A549 (cell line): ENCODE results near the gene LARGE2. TPM values are rescaled to one million over a fixed set of nuclear protein-coding genes. Genes with fewer than 3 reads are reported as not detected.

Source experiments
- ATAC-seq, 2 experiments: fragments of 200-7000 bp in 1 of 2; fragments of >200 bp in 1 of 2; cut with Nextera tagmentation in 1 of 2; cut with Tn5 transposase in 1 of 2; 3 replicates each; pipeline versions ENCODE4 v1.8.0 to v1.9.1; 2018 to 2020; ENCODE audit warnings: mild to moderate bottlenecking in 1 of 2, moderate library complexity in 1 of 2
- CTCF ChIA-PET: fragments of 300-600 bp; sonication (Branson Sonifier 250); formaldehyde crosslinking; extraction: SDS; loops from one replicate; lab custom pipeline; 2021; ENCODE audit warnings: antibody characterized with exemption, inconsistent platforms; lab: Yijun Ruan, JAX
- POLR2A ChIA-PET: fragments of 350-600 bp; formaldehyde crosslinking; extraction: SDS; loops from one replicate; lab custom pipeline; 2021; ENCODE audit warnings: antibody characterized with exemption, inconsistent platforms; lab: Yijun Ruan, JAX
- DNase-seq, 2 experiments: peaks; one replicate each; pipeline versions ENCODE4 v3.0.0 to v3.0.0-alpha.2; 2011 to 2016; ENCODE audit warnings: low read depth in 1 of 2, low spot score in 1 of 2
- FAIRE-seq: peaks from 2 replicates; lab custom pipeline; 2011; peaks lifted over from hg19 to GRCh38; lab: Jason Lieb, UNC
- H3K27ac ChIP-seq, 2 experiments: fragments of >200 bp; sonication (Bioruptor Twin); formaldehyde crosslinking; 3 replicates each; pipeline ENCODE4 v1.5.1; 2016 to 2017
- H3K4me1 ChIP-seq: fragments of >200 bp; sonication (Bioruptor Twin); formaldehyde crosslinking; 3 replicates; pipeline ENCODE4 v1.6.1; 2016
- H3K4me2 ChIP-seq: fragments of >200 bp; sonication (Bioruptor Twin); formaldehyde crosslinking; 3 replicates; pipeline ENCODE4 v1.6.1; 2016
- H3K4me3 ChIP-seq: fragments of >200 bp; sonication (Bioruptor Twin); formaldehyde crosslinking; 3 replicates; pipeline ENCODE4 v1.5.1; 2016
- H3K9me3 ChIP-seq: fragments of >200 bp; sonication (Bioruptor Twin); formaldehyde crosslinking; 3 replicates; pipeline ENCODE4 v1.6.1; 2016
- BCL3 ChIP-seq: fragments of >200 bp; sonication (Bioruptor Twin); formaldehyde crosslinking; IDR thresholded peaks from 3 replicates; pipeline ENCODE4 v1.6.1; 2016
- BHLHE40 ChIP-seq: IDR thresholded peaks from 2 replicates; pipeline ENCODE4 v1.6.1; 2012; ENCODE audit warnings: low read depth, low read length, inconsistent platforms
- CBX2 ChIP-seq: fragments of 200-600 bp; sonication (generic); IDR thresholded peaks from 2 replicates; pipeline ENCODE4 v1.6.1; 2016; ENCODE audit warnings: low read depth, mild to moderate bottlenecking, borderline replicate concordance
- CTCF ChIP-seq: fragments of >200 bp; sonication (Bioruptor Twin); formaldehyde crosslinking; IDR thresholded peaks from 3 replicates; pipeline ENCODE4 v1.5.1; 2016
- EP300 ChIP-seq, 2 experiments: fragments of >200 bp; sonication (Bioruptor Twin); formaldehyde crosslinking; IDR thresholded peaks; 2 replicates in 1 of 2; 3 replicates in 1 of 2; pipeline ENCODE4 v1.6.1; 2016 to 2017
- FOSB ChIP-seq: fragments of 250-450 bp; sonication (Bioruptor Pico); IDR thresholded peaks from 2 replicates; pipeline ENCODE4 v1.5.0; 2020; ENCODE audit warnings: mild to moderate bottlenecking, moderate library complexity
- FOXS1 ChIP-seq: fragments of 250-450 bp; sonication (Bioruptor Pico); IDR thresholded peaks from 2 replicates; pipeline ENCODE4 v1.5.0; 2020; ENCODE audit warnings: mild to moderate bottlenecking, moderate library complexity
- HEYL ChIP-seq: fragments of 250-450 bp; sonication (Bioruptor Pico); IDR thresholded peaks from 2 replicates; pipeline ENCODE4 v1.8.0; 2021; ENCODE audit warnings: mild to moderate bottlenecking, moderate library complexity
- HOXB5 ChIP-seq: fragments of 250-450 bp; sonication (Bioruptor Pico); IDR thresholded peaks from 2 replicates; pipeline ENCODE4 v1.5.0; 2020; ENCODE audit warnings: mild to moderate bottlenecking, moderate library complexity
- JUNB ChIP-seq: fragments of >200 bp; sonication (Bioruptor Twin); formaldehyde crosslinking; IDR thresholded peaks from 2 replicates; pipeline ENCODE4 v1.6.1; 2016
- KDM5A ChIP-seq: fragments of 200-600 bp; sonication (generic); IDR thresholded peaks from 2 replicates; pipeline ENCODE4 v1.6.1; 2016; ENCODE audit warnings: antibody characterized with exemption, mild to moderate bottlenecking
- MAFK ChIP-seq: fragments of 450-650 bp; IDR thresholded peaks from 2 replicates; pipeline ENCODE4 v1.6.1; 2014; ENCODE audit not compliant: partially characterized antibody
- MAX ChIP-seq: IDR thresholded peaks from 2 replicates; pipeline ENCODE4 v1.6.1; 2012
- NFE2L2 ChIP-seq: fragments of 150-350 bp; conservative IDR thresholded peaks from 2 replicates; pipeline ENCODE4 v1.6.1; 2014; ENCODE audit warnings: low read length
- NR3C1 ChIP-seq: fragments of >200 bp; sonication (Bioruptor Twin); formaldehyde crosslinking; IDR thresholded peaks from 3 replicates; pipeline ENCODE4 v1.6.1; 2017
- PBX3 ChIP-seq: IDR thresholded peaks from 2 replicates; pipeline ENCODE4 v1.6.1; 2012
- PHF8 ChIP-seq: fragments of 200-600 bp; sonication (generic); IDR thresholded peaks from 2 replicates; pipeline ENCODE4 v1.6.1; 2016; ENCODE audit warnings: low read depth, mild to moderate bottlenecking, antibody characterized with exemption, moderate library complexity, borderline replicate concordance
- RAD21 ChIP-seq, 2 experiments: fragments of >200 bp in 1 of 2; sonication (Bioruptor Twin) in 1 of 2; formaldehyde crosslinking in 1 of 2; IDR thresholded peaks in 1 of 2; conservative IDR thresholded peaks in 1 of 2; 2 replicates in 1 of 2; 3 replicates in 1 of 2; pipeline ENCODE4 v1.6.1; 2012 to 2018; ENCODE audit warnings: inconsistent platforms in 1 of 2
- RARB ChIP-seq: fragments of 250-450 bp; sonication (Bioruptor Pico); IDR thresholded peaks from 2 replicates; pipeline ENCODE4 v1.8.0; 2021; ENCODE audit warnings: mild to moderate bottlenecking, moderate library complexity
- REST ChIP-seq: fragments of 200-600 bp; sonication (generic); IDR thresholded peaks from 2 replicates; pipeline ENCODE4 v1.6.1; 2016; ENCODE audit warnings: antibody characterized with exemption, mild to moderate bottlenecking, moderate library complexity
- ZFP36 ChIP-seq: fragments of 450-650 bp; IDR thresholded peaks from 2 replicates; pipeline ENCODE4 v1.6.1; 2014; ENCODE audit warnings: borderline replicate concordance; ENCODE audit not compliant: partially characterized antibody
- ZNF302 ChIP-seq: fragments of 250-450 bp; sonication (Bioruptor Pico); IDR thresholded peaks from 2 replicates; pipeline ENCODE4 v1.9.0; 2021; ENCODE audit warnings: inconsistent platforms, mild to moderate bottlenecking, moderate library complexity
- whole genome bisulfite sequencing: methylation state at CpG from one replicate; pipeline ENCODE4 v1.1.6; 2017; ENCODE audit errors: missing lambda C conversion rate; 5-methylcytosine and 5-hydroxymethylcytosine counted together
- polyA plus RNA-seq, 4 experiments: library from polyadenylated mRNA; depleted of rRNA in 3 of 4; stranded (reverse); fragments of >200 nt; fragmentation: RNase III in 1 of 4; extraction: RNeasy Plus Mini Kit Qiagen cat#74134 plus additional on column Dnase treatment in 1 of 4; gene quantifications; 2 replicates in 3 of 4; 3 replicates in 1 of 4; pipeline ENCODE4 v1.2.3, GENCODE V29; 2011 to 2017

LARGE2 gene
- polyA plus RNA-seq, 2 of the 4 experiments (the other 2 are of a cell fraction), result 0.97 to 2.3 TPM

GRCh38 chr11:45892856-45893255 is 29.6 kb upstream of the LARGE2 start:
- POLR2A ChIA-PET, result no interaction called here
- DNase-seq (no peak), FAIRE-seq (no peak), ATAC-seq (no peak)
- CTCF ChIA-PET, result interaction anchor here (0.7 to 3.0 kb wide), 2 partner anchors 20 to 114 kb away, joined by 3 to 8 read pairs; no protein-coding TSS in a partner anchor
- H3K4me1 ChIP-seq, result no peaks in the 10 kb centered on the region
- no peak for TF ChIP-seq HOXB5 (CRISPR knock-in tag)
- no peak for TF ChIP-seq FOSB (CRISPR knock-in tag)
- no peak overlapping the region for H3K27ac ChIP-seq
- no peak overlapping the region for H3K4me3 ChIP-seq
- H3K9me3 ChIP-seq, result no peaks in the 10 kb centered on the region
- no peak overlapping the region for H3K4me2 ChIP-seq
- 47% methylated on average over 5 of the region's 5 CpGs for WGBS

GRCh38 chr11:45894555-45895247 is 27.8 kb upstream of the LARGE2 start:
- Histone ChIP-seq H3K9me3 (no peaks in the 10 kb centered on the region), H3K4me2 (no peak overlapping the region), H3K4me3 (no peak overlapping the region), H3K4me1 (peaks cover 6% of the 10 kb centered on the region; the same call in 2 of the 3 replicates), H3K27ac (no peak overlapping the region)
- no peak for DNase-seq
- 71% methylated on average over 5 of the region's 6 CpGs for WGBS
- no peak for FAIRE-seq
- ATAC-seq, result no peak
- CTCF ChIA-PET, result interaction anchor here (1.3 to 3.0 kb wide), 2 partner anchors 22 to 345 kb away, joined by 3 to 8 read pairs; no protein-coding TSS in a partner anchor
- POLR2A ChIA-PET, result no interaction called here
- no peak for TF ChIP-seq REST
- no peak for TF ChIP-seq RAD21 (conservative IDR thresholded peaks at IDR 0.05 in 1 of 2, IDR thresholded peaks at IDR 0.05 in 1 of 2)
- no peak for TF ChIP-seq FOXS1 (CRISPR knock-in tag)
- TF ChIP-seq CBX2, result no peak
- no peak for TF ChIP-seq CTCF
- TF ChIP-seq PBX3, result no peak
- TF ChIP-seq RARB (CRISPR knock-in tag), result no peak
- no peak for TF ChIP-seq EP300 (IDR thresholded peaks at IDR 0.05)
- TF ChIP-seq HEYL (CRISPR knock-in tag), result no peak
- no peak for TF ChIP-seq NR3C1
- TF ChIP-seq JUNB, result no peak
- no peak for TF ChIP-seq BHLHE40
- TF ChIP-seq KDM5A, result no peak
- TF ChIP-seq ZNF302 (CRISPR knock-in tag), result no peak
- no peak for TF ChIP-seq PHF8
- no peak for TF ChIP-seq NFE2L2
- no peak for TF ChIP-seq MAFK
- TF ChIP-seq MAX, result no peak
- no peak for TF ChIP-seq BCL3
- TF ChIP-seq ZFP36, result no peak
- TF ChIP-seq, all 56 proteins: peak for 0
